ENCODE results near the gene KIF3A.

DNA sequence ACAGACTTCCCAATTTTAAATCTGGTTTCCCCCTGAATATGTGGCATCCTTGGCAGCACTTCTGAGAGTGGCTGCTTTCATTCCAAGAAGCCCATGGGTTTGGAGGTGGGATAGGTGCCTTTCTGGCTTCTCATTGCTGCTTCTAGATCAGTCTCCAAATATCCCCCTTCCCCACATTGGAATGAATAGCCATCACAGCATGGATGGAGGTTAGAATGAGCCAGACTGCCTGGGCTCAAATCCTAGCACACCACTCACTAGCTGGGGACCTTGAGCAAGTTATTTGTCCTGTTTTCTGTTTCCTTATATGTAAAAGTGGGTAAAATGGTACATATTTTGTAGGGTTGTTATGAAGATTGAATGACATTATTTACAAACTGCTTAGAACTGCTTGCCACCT, 93.2 kb downstream of the KIF3A start:
- TF ChIP-seq POU2F2 (IDR thresholded peaks at IDR 0.05; ENCODE audit: low read depth, low read length) (no peak), PAX5 (IDR thresholded peaks at IDR 0.05; ENCODE audit: insufficient read depth, low read length, severe bottlenecking) (no peak), POLR2A (IDR thresholded peaks at IDR 0.05; ENCODE audit: low read depth, low read length) (no peak), TAF1 (IDR thresholded peaks at IDR 0.05; ENCODE audit: low read depth, low read length) (no peak), POLR2AphosphoS5 (IDR thresholded peaks at IDR 0.05; ENCODE audit: low read depth, low read length) (no peak)
